ENCODE measurements around the gene LRP1-AS. TPM values are rescaled to one million over a fixed set of nuclear protein-coding genes. Genes with fewer than 3 reads are reported as not detected.
A peak's percentile ranks its signal among the peaks of the same experiment; 100 is the strongest.

The LRP1-AS gene
- total RNA-seq, 1 experiment from 2014 or later = not detected

GRCh38 chr12:57173089-57173488 is 25.7 kb upstream of the LRP1-AS start:
- BruUV-seq (replicated peaks) = no TSS peak

GRCh38 chr12:57171668-57172067 is 24.2 kb upstream of the LRP1-AS start:
- Histone ChIP-seq H3K4me1 (ENCODE audit: insufficient read depth, low read length) (peaks cover 26% of the 10 kb centered on the region), H3K4me2 (ENCODE audit: low read length) (no peak overlapping the region), H4K20me1 (ENCODE audit: low read length) (no peaks in the 10 kb centered on the region), H3K27me3 (ENCODE audit: low read length) (no peaks in the 10 kb centered on the region), H3K9me2 (replicated peaks; ENCODE audit: low read length) (no peaks in the 10 kb centered on the region), H3K36me3 (ENCODE audit: low read depth, low read length) (peaks cover 4% of the 10 kb centered on the region; the same call in 1 of the 2 replicates), H3K9me3 (ENCODE audit: low read length) (no peaks in the 10 kb centered on the region), H3K4me3 (ENCODE audit: low read length) (no peak overlapping the region), H3K79me2 (ENCODE audit: low read length) (no peaks in the 10 kb centered on the region), H3K9ac (ENCODE audit: low read length) (no peak overlapping the region), H3K27ac (ENCODE audit: low read length) (no peak overlapping the region), H3F3A (ENCODE audit: low read length, unreplicated experiment) (peaks cover 2% of the 10 kb centered on the region), H2AFZ (ENCODE audit: low read length) (no peak overlapping the region)
- CTCF ChIA-PET = no interaction called here
- DNase-seq = no peak
- POLR2A ChIA-PET (ENCODE audit: unreplicated experiment) = no interaction called here
- no peak for ATAC-seq
- BruUV-seq (replicated peaks) = no TSS peak
- intact Hi-C loops (cut with micrococcal nuclease) = no loop called here
- TF ChIP-seq EZH2phosphoT487 (IDR thresholded peaks at IDR 0.05; ENCODE audit: borderline replicate concordance, low read length) = no peak
- TF ChIP-seq, protein P1, sequence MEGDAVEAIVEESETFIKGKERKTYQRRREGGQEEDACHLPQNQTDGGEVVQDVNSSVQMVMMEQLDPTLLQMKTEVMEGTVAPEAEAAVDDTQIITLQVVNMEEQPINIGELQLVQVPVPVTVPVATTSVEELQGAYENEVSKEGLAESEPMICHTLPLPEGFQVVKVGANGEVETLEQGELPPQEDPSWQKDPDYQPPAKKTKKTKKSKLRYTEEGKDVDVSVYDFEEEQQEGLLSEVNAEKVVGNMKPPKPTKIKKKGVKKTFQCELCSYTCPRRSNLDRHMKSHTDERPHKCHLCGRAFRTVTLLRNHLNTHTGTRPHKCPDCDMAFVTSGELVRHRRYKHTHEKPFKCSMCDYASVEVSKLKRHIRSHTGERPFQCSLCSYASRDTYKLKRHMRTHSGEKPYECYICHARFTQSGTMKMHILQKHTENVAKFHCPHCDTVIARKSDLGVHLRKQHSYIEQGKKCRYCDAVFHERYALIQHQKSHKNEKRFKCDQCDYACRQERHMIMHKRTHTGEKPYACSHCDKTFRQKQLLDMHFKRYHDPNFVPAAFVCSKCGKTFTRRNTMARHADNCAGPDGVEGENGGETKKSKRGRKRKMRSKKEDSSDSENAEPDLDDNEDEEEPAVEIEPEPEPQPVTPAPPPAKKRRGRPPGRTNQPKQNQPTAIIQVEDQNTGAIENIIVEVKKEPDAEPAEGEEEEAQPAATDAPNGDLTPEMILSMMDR (conservative IDR thresholded peaks at IDR 0.05; ENCODE audit: low read depth, low read length) = no peak
- no peak for TF ChIP-seq EZH2 (IDR thresholded peaks at IDR 0.05; ENCODE audit: low read length, unreplicated experiment)

More at GRCh38 chr12:57173089-57173488, 25.7 kb upstream of the LRP1-AS start:
- Histone ChIP-seq H3K79me2 (ENCODE audit: low read length) (no peaks in the 10 kb centered on the region), H3K27ac (ENCODE audit: low read length) (no peak overlapping the region), H2AFZ (ENCODE audit: low read length) (no peak overlapping the region), H3K27me3 (ENCODE audit: low read length) (no peaks in the 10 kb centered on the region), H4K20me1 (ENCODE audit: low read length) (no peaks in the 10 kb centered on the region), H3K36me3 (ENCODE audit: low read depth, low read length) (no peaks in the 10 kb centered on the region), H3K9me2 (replicated peaks; ENCODE audit: low read length) (no peaks in the 10 kb centered on the region), H3F3A (ENCODE audit: low read length, unreplicated experiment) (no peaks in the 10 kb centered on the region), H3K9ac (ENCODE audit: low read length) (no peak overlapping the region), H3K4me1 (ENCODE audit: insufficient read depth, low read length) (peaks cover 19% of the 10 kb centered on the region), H3K4me3 (ENCODE audit: low read length) (no peak overlapping the region), H3K4me2 (ENCODE audit: low read length) (no peak overlapping the region), H3K9me3 (ENCODE audit: low read length) (no peaks in the 10 kb centered on the region)
- DNase-seq (peak; percentile 29), ATAC-seq (peak; percentile 56)
- CTCF ChIA-PET = interaction anchor here (1.0 to 3.3 kb wide), 2 partner anchors 49 kb away, joined by 5 to 13 read pairs; no protein-coding TSS in a partner anchor
- TF ChIP-seq, protein P1 (conservative IDR thresholded peaks at IDR 0.05; ENCODE audit: low read depth, low read length) = peak; percentile 90
- TF ChIP-seq EZH2 (IDR thresholded peaks at IDR 0.05; ENCODE audit: low read length, unreplicated experiment) = no peak
- POLR2A ChIA-PET (ENCODE audit: unreplicated experiment) = no interaction called here
- intact Hi-C loops (cut with micrococcal nuclease) = no loop called here

GRCh38 chr12:57170927-57171326 is 23.5 kb upstream of the LRP1-AS start:
- Histone ChIP-seq H4K20me1 (ENCODE audit: low read length) (no peaks in the 10 kb centered on the region), H3K4me3 (ENCODE audit: low read length) (no peak overlapping the region), H3K9me3 (ENCODE audit: low read length) (no peaks in the 10 kb centered on the region), H3K9ac (ENCODE audit: low read length) (no peak overlapping the region), H3K9me2 (replicated peaks; ENCODE audit: low read length) (no peaks in the 10 kb centered on the region), H3K4me1 (ENCODE audit: insufficient read depth, low read length) (peaks cover 29% of the 10 kb centered on the region), H3K36me3 (ENCODE audit: low read depth, low read length) (peaks cover 4% of the 10 kb centered on the region; the same call in 1 of the 2 replicates), H3K79me2 (ENCODE audit: low read length) (no peaks in the 10 kb centered on the region), H3K4me2 (ENCODE audit: low read length) (no peak overlapping the region), H3K27me3 (ENCODE audit: low read length) (no peaks in the 10 kb centered on the region), H2AFZ (ENCODE audit: low read length) (no peak overlapping the region), H3K27ac (ENCODE audit: low read length) (no peak overlapping the region), H3F3A (ENCODE audit: low read length, unreplicated experiment) (peaks cover 2% of the 10 kb centered on the region)
- ChIA-PET POLR2A (ENCODE audit: unreplicated experiment) (no interaction called here), CTCF (no interaction called here)
- DNase-seq = no peak
- TF ChIP-seq EZH2phosphoT487 (IDR thresholded peaks at IDR 0.05; ENCODE audit: borderline replicate concordance, low read length) (no peak), EZH2 (IDR thresholded peaks at IDR 0.05; ENCODE audit: low read length, unreplicated experiment) (no peak)
- TF ChIP-seq, protein P1 (conservative IDR thresholded peaks at IDR 0.05; ENCODE audit: low read depth, low read length) = no peak
- intact Hi-C loops (cut with micrococcal nuclease) = no loop called here
- ATAC-seq = no peak
- BruUV-seq (replicated peaks) = no TSS peak
